MM.1S (cell line): ENCODE measurements around the gene METTL25B.

Experiments
- CTCF ChIP-seq: fragments of 300-600 bp; sonication (generic); IDR thresholded peaks from 2 replicates; pipeline ENCODE4 v1.5.1; 2016; ENCODE audit warnings: antibody characterized with exemption, low read length, mixed read lengths
- EZH2 ChIP-seq: fragments of 300-600 bp; sonication (generic); optimal IDR thresholded peaks from 2 replicates; pipeline ENCODE3; 2017; ENCODE audit warnings: low read depth, mild to moderate bottlenecking, antibody characterized with exemption, low read length, mixed read lengths
- EZH2phosphoT487 ChIP-seq: fragments of 300-600 bp; sonication (generic); IDR thresholded peaks from 2 replicates; pipeline ENCODE4 v1.6.1; 2018; ENCODE audit warnings: antibody characterized with exemption, low read length

DNA sequence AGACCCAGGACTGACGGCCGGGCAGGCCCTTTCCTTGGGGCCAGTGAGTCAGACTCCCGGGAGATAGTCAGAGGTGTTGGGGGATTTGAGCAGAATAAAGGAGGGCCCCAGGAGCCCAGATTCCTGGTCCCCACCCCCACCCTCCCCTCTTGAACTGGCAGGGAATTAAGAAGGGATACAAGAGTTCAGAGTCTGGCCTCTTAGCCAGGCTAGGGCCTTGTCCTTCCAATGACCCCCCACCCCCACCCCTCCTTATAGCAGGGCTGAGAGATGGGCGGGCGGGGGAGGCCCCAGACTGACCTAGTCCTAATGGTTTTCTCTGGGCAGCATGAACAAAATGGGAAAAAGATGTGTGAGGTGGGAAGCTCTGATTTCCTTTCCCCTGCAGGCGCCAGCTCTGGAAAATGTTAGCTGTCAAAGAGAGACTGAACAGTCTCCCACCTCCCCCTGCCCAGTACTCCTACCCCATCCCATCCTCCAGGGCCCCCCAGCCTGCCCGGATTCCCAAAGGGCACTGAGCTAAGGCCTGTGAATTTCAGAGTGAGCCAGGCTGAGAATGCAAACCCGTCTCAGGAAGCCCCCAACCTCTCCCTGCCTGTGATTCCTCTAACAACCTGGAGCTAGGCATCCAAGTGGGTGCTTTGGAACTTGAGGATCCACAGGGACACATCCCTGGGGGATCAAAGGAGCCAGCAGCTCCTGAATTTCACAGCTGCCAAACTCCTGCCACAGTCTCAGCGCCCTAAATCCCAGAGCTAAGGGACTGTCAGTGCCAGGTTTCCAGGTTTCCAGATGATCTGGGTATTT lies 17.1 kb upstream of the METTL25B start:
- TF ChIP-seq CTCF (no peak), EZH2phosphoT487 (no peak), EZH2 (no peak)
